ENCODE results near the gene MYRF.

MYRF gene

DNA sequence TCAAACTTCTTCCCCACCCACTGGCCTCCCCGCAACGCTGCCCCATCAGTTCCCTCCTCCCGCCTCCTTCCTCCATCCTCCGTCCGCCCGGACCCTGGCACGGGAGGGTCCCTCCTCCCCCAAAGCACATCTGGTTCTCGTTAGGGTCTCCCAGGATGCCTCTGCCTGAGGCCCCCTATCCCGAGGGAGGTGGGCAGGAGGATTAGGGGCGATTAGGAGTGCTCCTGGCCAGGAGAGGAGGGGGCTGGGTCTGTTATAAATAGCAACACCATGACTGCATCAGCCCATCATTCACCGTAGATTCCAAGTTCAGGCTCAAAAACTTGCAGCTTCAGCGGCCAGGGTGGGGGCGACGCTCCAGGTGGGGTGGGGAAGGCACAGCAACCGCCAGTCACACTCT is 10.4 kb downstream of the MYRF start:
- Histone ChIP-seq H3K36me3 (ENCODE audit: insufficient read depth, low read length) (no peaks in the 10 kb centered on the region), H2AFZ (ENCODE audit: low read depth, low read length) (no peak overlapping the region), H3K9me3 (ENCODE audit: low read length) (no peaks in the 10 kb centered on the region), H3K4me1 (ENCODE audit: insufficient read depth, low read length) (peaks cover 8% of the 10 kb centered on the region), H3K4me3 (ENCODE audit: low read length) (no peak overlapping the region), H3K27me3 (ENCODE audit: insufficient read depth, low read length) (no peaks in the 10 kb centered on the region)

DNA sequence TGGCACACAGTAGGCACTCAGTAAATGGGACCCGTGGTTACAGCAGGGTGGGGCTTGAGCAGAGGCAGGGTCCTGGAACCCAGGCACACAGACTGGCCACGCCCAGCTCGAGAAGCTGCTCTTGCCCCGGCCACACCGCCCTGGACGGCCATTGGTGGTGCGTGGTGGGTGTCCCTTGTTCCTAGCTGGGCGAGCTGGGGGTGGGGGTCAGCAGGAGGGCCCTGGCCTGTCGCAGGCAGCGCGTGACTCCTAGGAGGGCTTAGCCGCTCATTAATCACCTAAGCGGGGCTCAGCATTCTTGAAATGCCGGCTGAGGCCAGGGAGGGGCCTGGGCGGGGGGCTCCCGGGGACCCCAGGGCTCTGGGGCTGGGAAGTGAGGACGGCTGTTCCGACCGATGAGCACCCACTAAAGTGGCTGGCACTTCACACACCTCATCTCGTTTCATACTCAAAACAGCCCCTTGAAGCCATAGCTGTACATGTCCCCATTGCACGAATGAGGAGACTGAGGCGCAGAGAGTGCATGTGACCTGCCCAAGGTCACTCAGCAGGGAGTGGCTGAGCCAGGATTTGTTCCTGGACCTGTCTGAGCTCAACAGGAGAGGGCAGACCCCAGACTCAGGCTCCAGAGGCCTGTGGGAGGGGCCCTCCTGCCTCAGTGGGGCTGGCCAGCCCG is 11.6 kb downstream of the MYRF start:
- Histone ChIP-seq H3K27me3 (ENCODE audit: insufficient read depth, low read length) (no peaks in the 10 kb centered on the region), H3K4me1 (ENCODE audit: insufficient read depth, low read length) (peaks cover 8% of the 10 kb centered on the region), H3K36me3 (ENCODE audit: insufficient read depth, low read length) (no peaks in the 10 kb centered on the region), H2AFZ (ENCODE audit: low read depth, low read length) (no peak overlapping the region), H3K9me3 (ENCODE audit: low read length) (no peaks in the 10 kb centered on the region), H3K4me3 (ENCODE audit: low read length) (no peak overlapping the region)

DNA sequence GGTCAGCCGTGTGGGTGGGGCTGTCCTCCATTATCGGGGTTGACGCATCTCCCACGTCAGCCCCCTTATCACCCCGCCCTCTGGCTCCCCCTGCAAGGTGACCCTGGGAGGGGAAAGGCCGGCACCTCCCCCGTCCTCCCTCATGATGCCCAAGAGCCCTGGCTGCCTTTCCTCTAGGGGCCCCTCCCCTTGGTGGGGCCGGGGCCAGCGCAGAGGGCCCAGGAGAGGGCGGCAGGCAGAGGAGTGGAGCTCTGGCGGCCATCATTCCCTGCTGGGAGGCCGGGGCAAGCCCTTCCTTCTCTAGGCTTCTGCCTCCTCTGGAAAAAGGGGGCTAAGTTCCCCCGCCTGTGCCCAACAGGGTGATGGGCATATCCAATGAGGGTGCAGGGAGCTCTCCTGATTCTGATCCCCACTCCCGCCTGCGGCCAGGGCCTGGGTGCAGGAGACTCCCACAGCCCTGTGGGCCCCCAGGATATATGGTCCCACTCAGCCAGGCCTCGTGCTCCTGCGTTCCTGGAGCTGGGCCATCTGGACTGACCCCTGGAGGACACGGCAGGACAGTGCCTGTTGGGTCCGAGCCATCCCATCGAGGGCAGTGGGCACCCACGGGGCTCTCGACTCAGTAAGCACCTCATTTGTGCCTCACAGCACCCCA is 12.3 kb downstream of the MYRF start:
- H2AFZ ChIP-seq (ENCODE audit: low read depth, low read length), result no peak overlapping the region
- no peaks in the 10 kb centered on the region for H3K36me3 ChIP-seq (ENCODE audit: insufficient read depth, low read length)
- no peaks in the 10 kb centered on the region for H3K27me3 ChIP-seq (ENCODE audit: insufficient read depth, low read length)
- no peaks in the 10 kb centered on the region for H3K9me3 ChIP-seq (ENCODE audit: low read length)
- H3K4me1 ChIP-seq (ENCODE audit: insufficient read depth, low read length), result peaks cover 12% of the 10 kb centered on the region
- no peak overlapping the region for H3K4me3 ChIP-seq (ENCODE audit: low read length)

DNA sequence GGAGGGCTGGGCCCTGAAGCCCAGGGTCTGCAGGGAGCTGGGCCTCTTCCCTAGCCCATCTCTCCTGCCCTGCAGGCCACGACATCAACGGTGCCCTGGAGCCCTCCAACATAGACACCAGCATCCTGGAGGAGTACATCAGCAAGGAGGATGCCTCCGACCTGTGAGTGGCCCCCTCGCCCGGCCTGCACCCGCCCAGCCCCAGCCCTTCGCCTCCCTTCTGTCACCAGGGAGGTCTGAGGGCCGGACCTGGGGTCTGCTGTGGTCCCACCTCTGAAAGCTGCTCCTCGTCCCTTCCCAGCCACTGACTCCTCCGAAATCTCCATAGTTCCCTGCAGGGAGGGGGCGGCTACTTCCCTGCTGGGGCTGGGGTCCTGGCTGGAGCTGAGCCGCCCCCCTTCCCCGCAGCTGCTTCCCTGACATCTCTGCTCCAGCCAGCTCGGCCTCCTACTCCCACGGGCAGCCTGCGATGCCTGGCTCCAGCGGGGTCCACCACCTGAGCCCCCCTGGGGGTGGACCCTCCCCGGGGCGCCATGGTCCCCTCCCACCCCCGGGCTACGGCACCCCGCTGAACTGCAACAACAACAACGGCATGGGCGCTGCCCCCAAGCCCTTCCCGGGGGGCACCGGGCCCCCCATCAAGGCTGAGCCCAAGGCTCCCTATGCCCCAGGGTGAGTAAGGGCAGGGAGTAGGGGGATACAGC is 13.3 kb downstream of the MYRF start:
- Histone ChIP-seq H3K4me3 (ENCODE audit: low read length) (no peak overlapping the region), H2AFZ (ENCODE audit: low read depth, low read length) (no peak overlapping the region), H3K4me1 (ENCODE audit: insufficient read depth, low read length) (peaks cover 15% of the 10 kb centered on the region), H3K36me3 (ENCODE audit: insufficient read depth, low read length) (no peaks in the 10 kb centered on the region), H3K27me3 (ENCODE audit: insufficient read depth, low read length) (no peaks in the 10 kb centered on the region), H3K9me3 (ENCODE audit: low read length) (no peaks in the 10 kb centered on the region)

DNA sequence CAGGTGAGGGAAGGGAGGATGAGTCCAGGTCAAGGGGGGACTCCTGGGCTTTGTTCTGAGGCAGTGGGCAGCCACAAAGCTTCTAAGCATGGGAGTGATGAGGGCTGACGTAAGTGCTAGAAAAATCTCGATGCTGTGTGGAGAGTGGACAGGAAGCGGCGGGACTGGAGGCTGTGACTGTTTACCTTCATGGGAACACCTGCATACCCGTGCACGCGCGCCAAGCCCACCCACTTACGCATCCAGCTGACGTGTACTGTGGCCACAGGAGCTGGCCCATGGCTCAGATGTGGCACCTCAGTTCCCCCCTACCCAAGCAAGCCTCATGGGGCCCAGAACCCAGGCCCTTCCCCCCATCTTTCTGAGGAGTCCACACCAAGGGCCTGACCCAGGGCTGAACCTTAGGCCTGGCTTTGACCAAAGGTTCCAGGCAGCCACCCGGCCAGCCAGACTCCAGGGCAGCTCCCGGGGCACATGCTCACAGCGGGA is 14.0 kb downstream of the MYRF start:
- Histone ChIP-seq H3K27me3 (ENCODE audit: insufficient read depth, low read length) (no peaks in the 10 kb centered on the region), H3K4me1 (ENCODE audit: insufficient read depth, low read length) (peaks cover 15% of the 10 kb centered on the region), H2AFZ (ENCODE audit: low read depth, low read length) (no peak overlapping the region), H3K36me3 (ENCODE audit: insufficient read depth, low read length) (no peaks in the 10 kb centered on the region), H3K4me3 (ENCODE audit: low read length) (no peak overlapping the region), H3K9me3 (ENCODE audit: low read length) (no peaks in the 10 kb centered on the region)

DNA sequence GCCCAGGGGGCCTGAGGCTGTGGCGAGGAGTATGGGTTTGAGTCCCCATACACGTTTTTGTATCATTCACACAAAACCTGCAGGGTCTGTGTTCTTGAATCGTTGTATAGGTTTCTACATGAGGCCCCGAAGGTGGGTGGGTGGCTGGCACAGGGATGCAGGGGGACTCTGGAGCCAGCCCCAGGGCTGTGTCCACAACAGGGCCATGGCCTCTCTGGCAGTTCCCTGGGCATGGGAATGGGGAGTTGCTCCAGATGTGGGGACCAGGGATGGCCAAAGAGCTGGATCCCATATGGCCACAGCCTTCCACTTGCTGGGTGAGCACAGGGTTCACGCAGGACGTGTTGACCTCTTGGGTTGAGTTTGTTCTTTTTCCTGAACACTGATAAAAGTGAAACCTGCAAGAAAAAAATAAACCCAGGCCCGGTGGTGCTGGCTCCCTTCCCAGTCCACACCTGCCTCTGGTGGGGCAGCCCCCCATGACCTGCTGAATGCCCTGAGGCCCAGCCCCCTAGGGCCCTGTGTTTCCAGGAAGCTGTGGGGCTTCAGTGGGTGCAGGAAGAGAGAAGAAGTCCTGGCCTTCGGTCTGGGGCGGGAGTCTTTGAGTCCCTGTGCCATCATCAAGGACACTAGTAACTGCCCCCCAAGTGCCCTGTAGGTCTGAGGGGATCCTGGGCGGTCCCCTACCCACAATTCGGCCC is 16.1 kb downstream of the MYRF start:
- H3K36me3 ChIP-seq (ENCODE audit: insufficient read depth, low read length), result no peaks in the 10 kb centered on the region
- H3K27me3 ChIP-seq (ENCODE audit: insufficient read depth, low read length), result no peaks in the 10 kb centered on the region
- H3K9me3 ChIP-seq (ENCODE audit: low read length), result no peaks in the 10 kb centered on the region
- no peak overlapping the region for H3K4me3 ChIP-seq (ENCODE audit: low read length)
- peaks cover 30% of the 10 kb centered on the region for H3K4me1 ChIP-seq (ENCODE audit: insufficient read depth, low read length)
- H2AFZ ChIP-seq (ENCODE audit: low read depth, low read length), result no peak overlapping the region

DNA sequence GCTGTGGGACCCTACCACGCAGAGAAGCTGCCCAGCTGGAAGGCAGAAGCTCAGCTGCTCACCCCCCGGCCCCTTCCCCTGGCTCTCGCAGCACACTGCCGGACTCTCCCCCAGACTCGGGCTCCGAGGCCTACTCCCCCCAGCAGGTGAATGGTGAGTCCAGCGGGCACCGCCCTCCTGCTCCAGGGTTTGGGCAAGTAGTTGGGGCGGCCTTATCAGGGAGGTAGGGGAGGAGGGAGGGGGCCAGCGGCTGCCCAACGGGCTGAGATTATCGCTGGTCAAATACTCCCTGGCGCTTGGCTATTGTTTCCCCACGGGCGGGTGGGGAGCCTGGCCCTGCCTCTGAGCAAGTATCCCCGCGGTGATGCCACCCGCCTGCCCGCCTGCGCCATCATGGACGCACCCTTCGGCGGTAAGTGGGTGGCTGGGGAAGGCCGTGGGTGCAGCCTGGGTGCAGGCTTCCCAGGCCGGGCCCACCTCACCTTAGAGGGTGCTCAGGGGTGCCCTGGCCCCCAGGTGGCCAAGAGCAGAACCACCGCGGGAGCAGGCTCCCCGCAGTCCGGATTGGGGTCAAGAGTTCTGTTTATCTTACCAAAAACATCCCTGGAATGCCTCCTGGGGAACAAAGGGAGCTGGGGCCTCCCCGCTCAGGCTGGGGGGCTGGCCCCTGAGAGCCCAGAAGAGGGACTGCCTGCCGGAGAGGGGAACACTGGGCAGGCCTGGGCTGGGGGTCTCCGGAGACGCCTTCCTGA is 16.9 kb downstream of the MYRF start:
- Histone ChIP-seq H3K27me3 (ENCODE audit: insufficient read depth, low read length) (no peaks in the 10 kb centered on the region), H3K4me1 (ENCODE audit: insufficient read depth, low read length) (peaks cover 36% of the 10 kb centered on the region), H2AFZ (ENCODE audit: low read depth, low read length) (no peak overlapping the region), H3K36me3 (ENCODE audit: insufficient read depth, low read length) (no peaks in the 10 kb centered on the region), H3K4me3 (ENCODE audit: low read length) (no peak overlapping the region), H3K9me3 (ENCODE audit: low read length) (no peaks in the 10 kb centered on the region)

DNA sequence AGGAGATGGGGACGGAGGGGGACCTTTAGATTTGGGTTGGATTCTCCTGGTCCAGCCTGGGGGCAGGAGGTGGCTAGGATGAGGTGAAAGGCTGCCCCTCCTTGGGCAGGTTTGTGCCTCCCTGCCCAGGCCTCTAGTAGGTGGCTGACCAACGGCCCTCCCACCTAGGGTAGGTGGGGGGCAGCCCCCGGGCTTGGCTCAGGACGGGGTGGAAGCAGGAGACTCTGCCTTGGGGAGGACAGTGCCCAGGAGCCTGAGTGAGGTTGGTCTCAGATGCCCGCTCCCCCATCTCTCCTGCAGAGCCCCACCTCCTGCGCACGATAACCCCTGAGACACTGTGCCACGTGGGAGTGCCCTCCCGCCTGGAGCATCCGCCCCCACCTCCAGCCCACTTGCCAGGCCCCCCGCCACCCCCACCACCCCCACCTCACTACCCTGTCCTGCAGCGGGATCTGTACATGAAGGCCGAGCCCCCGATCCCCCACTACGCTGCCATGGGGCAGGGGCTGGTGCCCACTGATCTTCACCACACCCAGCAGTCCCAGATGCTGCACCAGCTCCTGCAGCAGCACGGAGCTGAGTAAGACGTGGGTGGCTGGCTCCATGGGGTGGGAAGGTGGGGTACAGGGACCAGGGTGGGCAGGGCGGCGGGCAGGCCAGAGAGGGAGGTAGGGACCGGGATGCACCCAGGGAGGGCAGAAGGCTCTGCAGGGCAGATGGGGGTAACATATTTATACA is 17.7 kb downstream of the MYRF start:
- no peaks in the 10 kb centered on the region for H3K27me3 ChIP-seq (ENCODE audit: insufficient read depth, low read length)
- no peak overlapping the region for H3K4me3 ChIP-seq (ENCODE audit: low read length)
- H3K9me3 ChIP-seq (ENCODE audit: low read length), result no peaks in the 10 kb centered on the region
- H3K36me3 ChIP-seq (ENCODE audit: insufficient read depth, low read length), result no peaks in the 10 kb centered on the region
- H3K4me1 ChIP-seq (ENCODE audit: insufficient read depth, low read length), result peaks cover 34% of the 10 kb centered on the region
- no peak overlapping the region for H2AFZ ChIP-seq (ENCODE audit: low read depth, low read length)

DNA sequence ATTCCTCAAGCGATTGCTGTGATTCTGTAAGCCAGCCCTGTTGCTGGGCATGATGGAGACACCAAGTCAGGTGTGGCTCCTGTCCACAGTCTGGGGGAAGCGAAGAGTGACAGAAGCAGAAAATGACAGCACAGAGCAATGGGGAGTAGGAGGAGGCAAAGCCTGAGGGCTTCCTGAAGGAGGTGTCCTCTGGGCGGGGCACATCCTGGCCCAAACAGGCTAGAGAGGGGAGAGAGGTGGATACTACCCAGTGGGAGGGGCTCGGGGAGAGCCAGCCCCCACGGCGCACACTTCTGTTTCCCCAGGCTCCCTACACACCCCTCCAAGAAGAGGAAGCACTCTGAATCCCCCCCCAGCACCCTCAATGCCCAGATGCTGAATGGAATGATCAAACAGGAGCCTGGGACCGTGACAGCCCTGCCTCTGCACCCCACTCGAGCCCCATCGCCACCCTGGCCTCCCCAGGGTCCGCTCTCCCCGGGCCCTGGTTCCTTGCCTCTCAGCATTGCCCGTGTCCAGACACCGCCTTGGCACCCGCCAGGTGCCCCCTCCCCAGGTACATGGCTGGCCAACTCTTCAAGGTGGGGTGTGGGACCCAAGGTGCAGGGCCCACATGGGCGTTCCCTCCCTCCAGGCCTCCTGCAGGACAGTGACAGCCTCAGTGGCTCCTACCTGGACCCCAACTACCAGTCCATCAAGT is 18.9 kb downstream of the MYRF start:
- no peaks in the 10 kb centered on the region for H3K36me3 ChIP-seq (ENCODE audit: insufficient read depth, low read length)
- no peaks in the 10 kb centered on the region for H3K9me3 ChIP-seq (ENCODE audit: low read length)
- H2AFZ ChIP-seq (ENCODE audit: low read depth, low read length), result no peak overlapping the region
- peaks cover 30% of the 10 kb centered on the region for H3K4me1 ChIP-seq (ENCODE audit: insufficient read depth, low read length)
- no peaks in the 10 kb centered on the region for H3K27me3 ChIP-seq (ENCODE audit: insufficient read depth, low read length)
- no peak overlapping the region for H3K4me3 ChIP-seq (ENCODE audit: low read length)

DNA sequence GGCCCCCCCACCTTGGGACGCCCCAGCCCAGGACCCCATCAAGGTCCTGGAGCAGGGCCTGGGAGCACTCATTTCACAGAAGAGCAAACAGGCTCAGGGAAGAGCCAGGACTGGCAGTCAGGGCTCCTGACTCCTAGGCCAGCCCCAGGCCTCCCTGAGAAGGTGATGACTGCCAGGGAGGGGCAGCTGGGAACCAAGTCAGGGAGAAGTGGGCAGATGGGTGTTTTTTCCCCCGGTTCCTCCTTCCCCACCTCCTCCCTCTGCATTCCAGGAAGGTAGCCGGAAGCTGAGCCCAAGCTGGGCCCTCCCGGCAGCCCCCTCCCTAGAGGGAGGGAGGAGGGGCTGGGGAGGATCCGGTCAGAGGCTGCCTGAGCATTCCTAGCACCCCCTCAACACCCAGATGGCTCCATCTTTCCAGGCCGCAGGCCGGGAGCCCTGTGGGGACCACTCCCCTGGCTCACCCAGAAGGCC is 19.6 kb downstream of the MYRF start:
- Histone ChIP-seq H2AFZ (ENCODE audit: low read depth, low read length) (no peak overlapping the region), H3K36me3 (ENCODE audit: insufficient read depth, low read length) (no peaks in the 10 kb centered on the region), H3K27me3 (ENCODE audit: insufficient read depth, low read length) (no peaks in the 10 kb centered on the region), H3K9me3 (ENCODE audit: low read length) (peaks cover under 1% of the 10 kb centered on the region), H3K4me3 (ENCODE audit: low read length) (no peak overlapping the region), H3K4me1 (ENCODE audit: insufficient read depth, low read length) (peaks cover 30% of the 10 kb centered on the region)

DNA sequence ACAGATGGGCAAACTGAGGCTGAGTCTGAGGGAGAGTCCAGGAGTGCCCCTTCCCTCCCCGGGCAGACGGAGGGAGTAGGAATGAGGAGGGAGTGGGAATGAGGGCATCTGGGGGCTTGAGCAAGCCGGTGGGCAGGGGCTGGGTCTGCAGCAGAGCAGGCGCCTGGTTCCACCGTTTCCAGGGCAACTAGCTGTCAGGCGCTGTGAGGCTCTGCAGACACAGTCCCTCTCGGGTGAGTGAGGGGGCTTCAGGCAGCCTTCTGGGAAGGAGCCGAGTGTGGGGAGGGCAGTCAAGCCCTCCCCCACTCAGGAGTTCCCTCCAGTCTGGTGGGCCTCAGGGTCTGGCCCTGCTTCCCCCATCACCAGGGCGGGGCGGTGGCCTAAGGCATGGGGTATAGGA is 20.9 kb downstream of the MYRF start:
- H3K4me1 ChIP-seq (ENCODE audit: insufficient read depth, low read length), result peaks cover 30% of the 10 kb centered on the region
- no peak overlapping the region for H2AFZ ChIP-seq (ENCODE audit: low read depth, low read length)
- peaks cover 2% of the 10 kb centered on the region for H3K9me3 ChIP-seq (ENCODE audit: low read length)
- H3K4me3 ChIP-seq (ENCODE audit: low read length), result no peak overlapping the region
- H3K36me3 ChIP-seq (ENCODE audit: insufficient read depth, low read length), result no peaks in the 10 kb centered on the region
- no peaks in the 10 kb centered on the region for H3K27me3 ChIP-seq (ENCODE audit: insufficient read depth, low read length)

All from neuron (in vitro differentiated cells).